Karpas-422 (cell line): ENCODE measurements around the gene SEMA3A. TPM values are rescaled to one million over a fixed set of nuclear protein-coding genes. Genes with fewer than 3 reads are reported as not detected.

ENCODE experiments used
- DNase-seq: peaks from one replicate; pipeline ENCODE4 v3.0.0-alpha.2; 2015
- H2AFZ ChIP-seq: fragments of 200-600 bp; sonication (generic); 2 replicates; pipeline ENCODE4 v1.6.1; 2014; ENCODE audit warnings: antibody characterized with exemption, low read length, mixed read lengths
- H3K27ac ChIP-seq: fragments of 200-600 bp; sonication (generic); 2 replicates; pipeline ENCODE4 v1.5.1; 2014; ENCODE audit warnings: mild to moderate bottlenecking, low read length, moderate library complexity
- H3K27me3 ChIP-seq: fragments of 200-600 bp; sonication (generic); 2 replicates; pipeline ENCODE4 v1.6.1; 2014; ENCODE audit warnings: low read length, mixed read lengths
- H3K36me3 ChIP-seq: fragments of 200-600 bp; sonication (generic); 2 replicates; pipeline ENCODE4 v1.6.1; 2014; ENCODE audit warnings: low read length, mixed read lengths; ENCODE audit not compliant: insufficient read depth
- H3K4me1 ChIP-seq: fragments of 200-600 bp; sonication (generic); 2 replicates; pipeline ENCODE4 v1.6.1; 2014; ENCODE audit warnings: mild to moderate bottlenecking, low read length, mixed read lengths
- H3K4me2 ChIP-seq: fragments of 200-600 bp; sonication (generic); 2 replicates; pipeline ENCODE4 v1.6.1; 2014; ENCODE audit warnings: low read length, low read depth, mild to moderate bottlenecking; ENCODE audit not compliant: poor library complexity, severe bottlenecking
- H3K4me3 ChIP-seq: fragments of 200-600 bp; sonication (generic); 2 replicates; pipeline ENCODE4 v1.5.1; 2014; ENCODE audit warnings: mild to moderate bottlenecking, antibody characterized with exemption, low read length, mixed read lengths
- H3K79me2 ChIP-seq: fragments of 200-600 bp; sonication (generic); 2 replicates; pipeline ENCODE4 v1.6.1; 2014; ENCODE audit warnings: mild to moderate bottlenecking, low read length, mixed read lengths
- H3K9ac ChIP-seq: fragments of 200-600 bp; sonication (generic); 2 replicates; pipeline ENCODE4 v1.6.0; 2014; ENCODE audit warnings: low read length
- H3K9me2 ChIP-seq: fragments of 200-600 bp; sonication (generic), shearing (Covaris generic); replicated peaks from 2 replicates; pipeline ENCODE4 v1.6.0; 2014; ENCODE audit warnings: mild to moderate bottlenecking, low read length, moderate library complexity; ENCODE audit not compliant: insufficient read depth
- H3K9me3 ChIP-seq: fragments of 300-700, 200-600 bp; sonication (generic); 2 replicates; pipeline ENCODE4 v1.6.1; 2014; ENCODE audit warnings: low read length, mixed read lengths
- H4K20me1 ChIP-seq: fragments of 200-600 bp; sonication (generic); 2 replicates; pipeline ENCODE4 v1.6.1; 2014; ENCODE audit warnings: mild to moderate bottlenecking, antibody characterized with exemption, low read length, low read depth; ENCODE audit not compliant: insufficient read depth
- total RNA-seq: library from RNA; depleted of rRNA; stranded (reverse); fragments of >200 nt; shearing (Covaris generic); gene quantifications from 2 replicates; pipeline ENCODE4 v1.2.3, GENCODE V29; 2014; ENCODE audit warnings: low replicate concordance

Gene SEMA3A
- total RNA-seq, 1 experiment from 2014 or later: not detected

DNA sequence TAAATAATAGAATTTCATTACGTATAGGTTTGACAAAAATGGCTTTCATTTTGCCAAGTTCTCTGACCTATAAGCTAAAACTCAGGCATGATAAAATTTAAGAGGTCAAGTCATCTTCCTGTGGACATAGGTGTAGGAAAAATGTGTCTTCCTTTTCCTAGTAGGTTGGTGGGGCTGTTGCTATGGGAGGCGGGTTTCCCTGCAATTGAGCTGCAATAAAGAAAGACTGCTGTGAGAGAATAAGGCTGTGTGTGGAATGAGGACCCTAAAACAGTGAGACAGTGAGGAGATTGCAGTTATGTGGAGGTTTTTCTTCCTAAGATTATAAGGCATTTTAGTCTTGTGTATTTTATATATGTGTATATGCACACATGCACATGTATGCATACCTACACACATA is 13.0 kb upstream of the SEMA3A start:
- Histone ChIP-seq H3K4me1 (no peaks in the 10 kb centered on the region), H2AFZ (no peak overlapping the region), H3K27me3 (no peaks in the 10 kb centered on the region), H3K9me2 (no peaks in the 10 kb centered on the region), H3K27ac (no peak overlapping the region), H3K4me2 (no peak overlapping the region), H3K9me3 (peaks cover 21% of the 10 kb centered on the region; the same call in 1 of the 2 replicates), H3K4me3 (no peak overlapping the region), H3K9ac (no peak overlapping the region), H4K20me1 (no peaks in the 10 kb centered on the region), H3K79me2 (no peaks in the 10 kb centered on the region), H3K36me3 (no peaks in the 10 kb centered on the region)
- no peak for DNase-seq

DNA sequence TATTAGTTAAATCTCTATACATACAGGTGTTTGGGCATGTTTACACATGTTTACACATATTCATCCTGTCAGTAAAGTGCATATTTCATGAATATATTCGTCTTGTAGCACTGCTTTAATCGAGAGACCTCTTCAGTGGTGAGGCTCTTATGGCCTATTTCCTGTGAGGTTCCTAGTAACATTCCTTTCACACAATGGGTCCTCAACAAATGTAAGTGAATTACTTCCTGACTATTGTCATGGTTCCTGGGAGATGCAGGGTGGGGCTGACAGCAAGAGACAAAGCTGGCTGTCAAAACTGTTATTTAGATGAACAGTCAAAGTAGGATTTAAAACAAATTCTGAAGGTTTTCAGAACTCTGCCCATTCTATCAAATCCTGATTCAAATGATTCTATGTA is 12.4 kb upstream of the SEMA3A start:
- Histone ChIP-seq H3K4me1 (no peaks in the 10 kb centered on the region), H3K79me2 (no peaks in the 10 kb centered on the region), H3K9ac (no peak overlapping the region), H3K27me3 (no peaks in the 10 kb centered on the region), H3K27ac (no peak overlapping the region), H3K9me2 (no peaks in the 10 kb centered on the region), H3K4me3 (no peak overlapping the region), H3K36me3 (no peaks in the 10 kb centered on the region), H3K9me3 (peaks cover 19% of the 10 kb centered on the region; the same call in 1 of the 2 replicates), H3K4me2 (no peak overlapping the region), H4K20me1 (no peaks in the 10 kb centered on the region), H2AFZ (no peak overlapping the region)
- DNase-seq: no peak

DNA sequence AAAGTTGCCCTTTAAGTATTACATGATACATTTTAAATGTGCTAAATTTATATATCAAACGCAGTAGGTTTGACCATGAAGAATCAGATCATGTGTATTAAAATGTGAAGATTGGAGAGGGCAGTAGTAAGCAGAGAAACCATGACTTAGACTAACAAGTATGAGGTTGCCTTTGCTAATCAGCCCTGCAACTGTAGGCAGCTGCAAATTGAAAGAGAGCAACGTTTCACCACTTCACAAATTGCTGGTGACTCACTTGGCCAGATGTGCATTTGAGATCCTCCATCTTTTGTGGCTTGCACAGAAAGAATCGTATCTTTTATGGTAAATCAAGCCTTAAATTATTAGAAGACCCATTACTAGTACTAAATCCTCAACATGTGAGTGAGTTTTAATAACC is 10.1 kb upstream of the SEMA3A start:
- H3K4me3 ChIP-seq: no peak overlapping the region
- H3K27me3 ChIP-seq: no peaks in the 10 kb centered on the region
- no peaks in the 10 kb centered on the region for H3K4me1 ChIP-seq
- H3K27ac ChIP-seq: no peak overlapping the region
- no peaks in the 10 kb centered on the region for H3K9me2 ChIP-seq
- H3K4me2 ChIP-seq: no peak overlapping the region
- no peaks in the 10 kb centered on the region for H3K36me3 ChIP-seq
- H2AFZ ChIP-seq: no peak overlapping the region
- H3K9me3 ChIP-seq: peaks cover 19% of the 10 kb centered on the region; the same call in 1 of the 2 replicates
- H3K79me2 ChIP-seq: no peaks in the 10 kb centered on the region
- no peaks in the 10 kb centered on the region for H4K20me1 ChIP-seq
- no peak overlapping the region for H3K9ac ChIP-seq
- DNase-seq: no peak

DNA sequence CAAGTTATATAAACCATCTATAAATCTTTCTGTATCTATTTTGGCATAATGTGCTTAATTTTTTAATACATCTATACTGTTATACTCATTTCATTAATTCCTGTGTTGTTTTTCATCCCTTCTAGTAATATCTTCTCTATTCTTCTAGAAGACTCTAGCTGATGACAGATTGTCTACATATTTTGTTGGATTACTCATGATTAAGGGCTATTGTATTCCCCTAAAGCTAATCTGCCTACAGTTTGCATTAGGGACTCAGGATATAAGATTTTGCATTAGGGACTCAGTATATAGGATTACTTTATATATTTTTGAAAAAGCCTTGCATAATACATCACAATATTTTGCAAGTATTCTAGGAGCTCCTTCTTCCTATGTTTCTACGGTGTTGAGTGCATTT is 8.3 kb upstream of the SEMA3A start:
- Histone ChIP-seq H4K20me1 (no peaks in the 10 kb centered on the region), H3K9ac (no peak overlapping the region), H3K4me2 (no peak overlapping the region), H3K4me1 (no peaks in the 10 kb centered on the region), H2AFZ (no peak overlapping the region), H3K79me2 (no peaks in the 10 kb centered on the region), H3K4me3 (no peak overlapping the region), H3K27me3 (no peaks in the 10 kb centered on the region), H3K36me3 (no peaks in the 10 kb centered on the region), H3K9me2 (no peaks in the 10 kb centered on the region), H3K27ac (no peak overlapping the region), H3K9me3 (peaks cover 14% of the 10 kb centered on the region; the same call in 1 of the 2 replicates)
- DNase-seq: no peak

DNA sequence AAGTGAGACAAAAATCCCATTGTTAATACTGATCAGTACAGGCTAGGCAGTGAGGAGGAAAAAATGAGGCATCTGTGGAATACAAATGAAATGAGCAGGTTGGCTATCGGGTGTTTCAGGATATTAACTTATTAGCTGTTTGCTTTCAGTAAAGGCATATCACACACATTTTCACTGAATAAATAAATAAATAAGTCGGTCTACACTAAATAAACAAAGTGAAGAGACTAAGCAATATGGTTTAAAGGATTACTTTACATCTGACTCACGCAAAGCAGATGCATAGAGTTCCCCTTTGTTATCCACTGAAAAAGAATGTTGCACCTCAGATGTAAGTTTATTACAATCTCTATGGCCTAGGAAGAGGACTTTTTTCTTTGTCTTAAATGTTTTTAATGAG is 6.3 kb upstream of the SEMA3A start:
- Histone ChIP-seq H3K36me3 (no peaks in the 10 kb centered on the region), H3K4me2 (no peak overlapping the region), H3K4me3 (no peak overlapping the region), H3K79me2 (no peaks in the 10 kb centered on the region), H3K9me3 (peaks cover 6% of the 10 kb centered on the region; the same call in 1 of the 2 replicates), H3K4me1 (no peaks in the 10 kb centered on the region), H3K27me3 (no peaks in the 10 kb centered on the region), H3K27ac (no peak overlapping the region), H2AFZ (no peak overlapping the region), H4K20me1 (no peaks in the 10 kb centered on the region), H3K9me2 (no peaks in the 10 kb centered on the region), H3K9ac (no peak overlapping the region)
- no peak for DNase-seq

DNA sequence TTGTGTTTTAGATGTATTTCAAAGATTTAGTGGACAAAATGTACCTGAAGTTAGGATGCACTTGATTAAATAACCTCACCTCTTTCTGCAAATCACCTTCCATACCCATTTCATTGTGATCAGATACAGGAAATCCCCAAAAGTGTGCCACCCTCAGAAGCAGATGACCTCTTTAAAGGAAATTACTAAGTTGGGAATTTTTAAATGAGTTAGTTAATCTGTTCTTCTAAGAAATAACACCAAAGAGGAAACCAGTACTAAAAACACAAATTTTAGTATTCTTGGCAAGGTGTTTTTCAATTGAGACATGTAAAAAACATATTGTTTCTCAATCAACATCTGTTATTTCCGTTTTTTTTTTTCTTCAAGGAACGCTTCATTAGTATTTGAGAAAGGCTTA is 4.6 kb upstream of the SEMA3A start:
- H4K20me1 ChIP-seq: no peaks in the 10 kb centered on the region
- H3K4me2 ChIP-seq: no peak overlapping the region
- no peak overlapping the region for H3K9ac ChIP-seq
- H3K27ac ChIP-seq: no peak overlapping the region
- no peaks in the 10 kb centered on the region for H3K79me2 ChIP-seq
- DNase-seq: no peak
- H3K9me2 ChIP-seq: no peaks in the 10 kb centered on the region
- H3K4me1 ChIP-seq: no peaks in the 10 kb centered on the region
- no peaks in the 10 kb centered on the region for H3K27me3 ChIP-seq
- peaks cover 5% of the 10 kb centered on the region; the same call in 1 of the 2 replicates for H3K9me3 ChIP-seq
- H2AFZ ChIP-seq: no peak overlapping the region
- H3K36me3 ChIP-seq: no peaks in the 10 kb centered on the region
- H3K4me3 ChIP-seq: no peak overlapping the region

DNA sequence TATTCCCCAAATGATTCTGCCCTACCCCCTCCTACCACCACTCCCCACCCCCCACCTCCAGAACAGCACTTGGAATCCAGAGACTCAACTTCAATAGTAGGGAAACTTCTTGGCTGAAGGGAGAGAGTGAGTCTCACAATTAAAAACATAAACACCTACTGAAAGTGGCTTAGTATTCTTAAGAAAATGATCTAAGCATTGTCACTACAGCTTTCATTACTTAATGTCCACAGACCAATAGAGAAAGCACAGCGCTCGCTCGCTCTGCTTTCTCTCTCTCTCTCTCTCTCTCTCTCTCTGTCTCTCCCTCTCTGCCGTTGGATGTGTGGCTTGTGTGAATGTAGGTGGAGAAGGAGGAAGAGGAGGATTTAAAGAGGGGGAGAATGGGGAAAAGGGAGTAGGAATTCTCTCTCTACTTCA is 1.5 kb upstream of the SEMA3A start:
- Histone ChIP-seq H3K4me1 (no peaks in the 10 kb centered on the region), H3K9ac (no peak overlapping the region), H3K36me3 (no peaks in the 10 kb centered on the region), H4K20me1 (no peaks in the 10 kb centered on the region), H3K27me3 (no peaks in the 10 kb centered on the region), H3K4me2 (no peak overlapping the region), H3K4me3 (no peak overlapping the region), H2AFZ (no peak overlapping the region), H3K9me2 (no peaks in the 10 kb centered on the region), H3K9me3 (peaks cover 10% of the 10 kb centered on the region; the same call in 1 of the 2 replicates), H3K79me2 (no peaks in the 10 kb centered on the region), H3K27ac (no peak overlapping the region)
- DNase-seq: no peak

DNA sequence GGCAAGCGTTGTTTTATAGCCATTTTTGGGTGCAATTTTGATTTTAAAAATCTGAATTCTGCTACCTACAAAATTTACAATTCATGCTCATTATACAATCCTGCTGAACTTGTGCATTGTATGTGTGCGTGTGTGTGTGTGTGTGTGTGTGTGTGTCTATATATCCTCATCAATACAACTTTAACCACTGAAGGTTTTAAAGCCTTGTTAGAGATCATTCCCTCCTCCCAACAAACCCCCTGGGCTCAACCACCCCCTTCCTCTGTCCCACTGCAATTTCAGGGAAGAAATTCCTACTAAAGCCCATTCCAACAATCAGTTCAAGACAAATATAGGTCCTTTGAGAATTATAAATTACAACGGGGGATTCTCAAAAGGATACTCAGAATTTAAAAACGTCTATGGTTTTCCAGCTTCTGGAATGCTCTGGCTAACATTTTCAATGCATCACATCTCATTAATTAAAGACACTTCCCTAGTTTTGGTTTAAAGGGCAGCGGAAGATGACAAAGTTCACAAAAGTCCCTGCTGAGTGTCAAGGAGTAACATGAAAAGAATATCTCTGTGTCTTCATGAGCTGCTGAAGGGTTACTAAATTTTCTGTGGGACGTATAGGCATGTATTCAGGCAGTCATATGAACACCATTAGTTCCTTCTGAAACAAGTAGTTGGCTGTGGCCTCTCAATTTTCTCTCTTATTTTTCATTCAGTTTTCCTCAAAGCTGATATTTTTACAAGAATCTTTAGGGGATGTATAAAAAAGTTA is 889 bp upstream of the SEMA3A start:
- H2AFZ ChIP-seq: no peak overlapping the region
- H3K79me2 ChIP-seq: no peaks in the 10 kb centered on the region
- DNase-seq: no peak
- no peaks in the 10 kb centered on the region for H4K20me1 ChIP-seq
- H3K4me1 ChIP-seq: no peaks in the 10 kb centered on the region
- H3K4me3 ChIP-seq: no peak overlapping the region
- H3K9me2 ChIP-seq: no peaks in the 10 kb centered on the region
- H3K4me2 ChIP-seq: no peak overlapping the region
- no peak overlapping the region for H3K9ac ChIP-seq
- H3K36me3 ChIP-seq: no peaks in the 10 kb centered on the region
- H3K9me3 ChIP-seq: peaks cover 10% of the 10 kb centered on the region; the same call in 1 of the 2 replicates
- no peaks in the 10 kb centered on the region for H3K27me3 ChIP-seq
- no peak overlapping the region for H3K27ac ChIP-seq
